Stimulated activated CD8-positive, alpha-beta memory T cell treated with anti-CD3 and anti-CD28 coated beads, Interleukin-2, amount 100 ng/mL, for 1 hour (primary cell): Measurements from ENCODE around the gene TSPAN14.
"Not testable (repeated sequence)": the region's sequence is repeated elsewhere in the genome, so short reads cannot be mapped to it uniquely, and the experiment has no call there.

Experiments used
- DNase-seq, 2 donors: peaks; one replicate each; pipeline ENCODE4 v3.0.0-alpha.2; 2020; ENCODE audit warnings: low read depth in 2 of 2

Gene TSPAN14

GRCh38 chr10:80542053-80542452 is 87.9 kb downstream of the TSPAN14 start:
- DNase-seq, result no peak

GRCh38 chr10:80542652-80543318 is 88.7 kb downstream of the TSPAN14 start:
- DNase-seq, result no peak

GRCh38 chr10:80543319-80543672 is 89.2 kb downstream of the TSPAN14 start:
- DNase-seq, result not testable (repeated sequence)

- DNase-seq, result no peak
These were observed 90.3 kb downstream of the TSPAN14 start for GRCh38 chr10:80544316-80544953.

- DNase-seq, result no peak
These were observed 91.3 kb downstream of the TSPAN14 start for GRCh38 chr10:80545258-80545881.

- DNase-seq, result no peak
These were observed 98.1 kb downstream of the TSPAN14 start for GRCh38 chr10:80552151-80552646.

GRCh38 chr10:80553436-80553835 is 99.3 kb downstream of the TSPAN14 start:
- no peak for DNase-seq

- no peak for DNase-seq
These were observed 99.9 kb downstream of the TSPAN14 start for GRCh38 chr10:80554050-80554449.

GRCh38 chr10:80555415-80555814 is 101.3 kb downstream of the TSPAN14 start:
- no peak for DNase-seq

GRCh38 chr10:80561950-80562349 is 107.8 kb downstream of the TSPAN14 start:
- no peak for DNase-seq

- DNase-seq, result no peak
These were observed 113.2 kb downstream of the TSPAN14 start for GRCh38 chr10:80567292-80567691.

GRCh38 chr10:80569131-80569895 is 115.2 kb downstream of the TSPAN14 start:
- no peak for DNase-seq

GRCh38 chr10:80571352-80571751 is 117.2 kb downstream of the TSPAN14 start:
- no peak for DNase-seq

GRCh38 chr10:80579181-80579763 is 125.2 kb downstream of the TSPAN14 start:
- DNase-seq, result no peak

GRCh38 chr10:80579849-80580637 is 125.9 kb downstream of the TSPAN14 start:
- DNase-seq, result no peak

GRCh38 chr10:80580638-80581468 is 126.7 kb downstream of the TSPAN14 start:
- DNase-seq, result no peak

GRCh38 chr10:80581469-80581835 is 127.3 kb downstream of the TSPAN14 start:
- no peak for DNase-seq

GRCh38 chr10:80582286-80582960 is 128.3 kb downstream of the TSPAN14 start:
- no peak for DNase-seq
